Hepatocyte (in vitro differentiated cells): ENCODE results near the gene MECR. TPM values are rescaled to one million over a fixed set of nuclear protein-coding genes. Genes with fewer than 3 reads are reported as not detected.

Source experiments
- DNase-seq: peaks from one replicate; pipeline ENCODE4 v3.0.0-alpha.2; 2016; ENCODE audit warnings: low spot score
- H2AFZ ChIP-seq: fragments of 200-600 bp; sonication (generic); 2 replicates; pipeline ENCODE4 v1.6.0; 2016; ENCODE audit warnings: antibody characterized with exemption, mild to moderate bottlenecking
- H3K27ac ChIP-seq: fragments of 200-600 bp; sonication (generic); 2 replicates; pipeline ENCODE4 v1.5.1; 2016; ENCODE audit warnings: mild to moderate bottlenecking
- H3K27me3 ChIP-seq: fragments of 200-600 bp; sonication (generic); 2 replicates; pipeline ENCODE4 v1.6.1; 2016
- H3K36me3 ChIP-seq: fragments of 200-600 bp; sonication (generic); replicated peaks from 2 replicates; pipeline ENCODE4 v1.5.1; 2016; ENCODE audit warnings: low read depth; ENCODE audit not compliant: insufficient read depth
- H3K4me1 ChIP-seq: fragments of 200-600 bp; sonication (generic); 2 replicates; pipeline ENCODE4 v1.5.1; 2016; ENCODE audit warnings: mild to moderate bottlenecking, moderate library complexity; ENCODE audit not compliant: insufficient read depth
- H3K4me2 ChIP-seq: fragments of 200-600 bp; sonication (generic); 2 replicates; pipeline ENCODE4 v1.6.0; 2016
- H3K4me3 ChIP-seq: fragments of 200-600 bp; sonication (generic); 2 replicates; pipeline ENCODE4 v1.5.1; 2016; ENCODE audit warnings: mild to moderate bottlenecking
- H3K79me2 ChIP-seq: fragments of 200-600 bp; sonication (generic); 2 replicates; pipeline ENCODE4 v1.6.0; 2017; ENCODE audit warnings: mild to moderate bottlenecking
- H3K9me2 ChIP-seq: fragments of 200-600 bp; sonication (generic); replicated peaks from 2 replicates; pipeline ENCODE4 v1.6.0; 2017; ENCODE audit warnings: mild to moderate bottlenecking; ENCODE audit not compliant: insufficient read depth
- H3K9me3 ChIP-seq: fragments of 200-600 bp; sonication (generic); 2 replicates; pipeline ENCODE4 v1.5.1; 2016; ENCODE audit warnings: low read depth, mild to moderate bottlenecking
- H4K20me1 ChIP-seq: fragments of 200-600 bp; sonication (generic); 2 replicates; pipeline ENCODE4 v1.6.0; 2016; ENCODE audit warnings: mild to moderate bottlenecking; ENCODE audit not compliant: insufficient read depth, poor library complexity, severe bottlenecking
- CTCF ChIP-seq: fragments of 200-600 bp; sonication (generic); IDR thresholded peaks from 2 replicates; pipeline ENCODE4 v1.5.1; 2016; ENCODE audit warnings: antibody characterized with exemption, mild to moderate bottlenecking; ENCODE audit not compliant: poor library complexity
- EZH2 ChIP-seq: fragments of 200-600 bp; sonication (generic); IDR thresholded peaks from 2 replicates; pipeline ENCODE4 v1.6.1; 2016; ENCODE audit warnings: antibody characterized with exemption, mild to moderate bottlenecking, borderline replicate concordance
- EZH2phosphoT487 ChIP-seq: fragments of 200-600 bp; sonication (generic); IDR thresholded peaks from one replicate; pipeline ENCODE4 v1.6.1; 2018; ENCODE audit warnings: antibody characterized with exemption, mild to moderate bottlenecking, low read depth, moderate library complexity; ENCODE audit not compliant: unreplicated experiment, severe bottlenecking
- WGBS: methylation state at CpG from one replicate; pipeline ENCODE4 v1.1.6; 2016; ENCODE audit warnings: low lambda C conversion rate; ENCODE audit errors: missing lambda C conversion rate; 5-methylcytosine and 5-hydroxymethylcytosine counted together
- polyA plus RNA-seq: library from polyadenylated mRNA; unstranded; fragments of >200 nt; fragmentation: Nextera tagmentation; extraction: Ambion mirVana; gene quantifications from 2 replicates; pipeline ENCODE4 v1.2.1, GENCODE V29; 2016
- total RNA-seq: library from RNA; depleted of rRNA; stranded (reverse); fragments of >200 nt; gene quantifications from 2 replicates; pipeline ENCODE4 v1.2.3, GENCODE V29; 2014

MECR gene
- total and polyA plus RNA-seq, 2 experiments from 2014 or later: 14.2 to 35.2 TPM

GRCh38 chr1:29243023-29243870 is 12.5 kb upstream of the MECR start:
- no peaks in the 10 kb centered on the region for H4K20me1 ChIP-seq
- DNase-seq: no peak
- H3K9me3 ChIP-seq: no peaks in the 10 kb centered on the region
- H3K4me2 ChIP-seq: no peak overlapping the region
- no peak overlapping the region for H3K27ac ChIP-seq
- H3K79me2 ChIP-seq: peaks cover 49% of the 10 kb centered on the region
- H3K9me2 ChIP-seq: no peaks in the 10 kb centered on the region
- TF ChIP-seq EZH2 (no peak), EZH2phosphoT487 (no peak), CTCF (no peak)
- H3K4me3 ChIP-seq: no peak overlapping the region
- no peaks in the 10 kb centered on the region for H3K27me3 ChIP-seq
- H3K36me3 ChIP-seq: no peaks in the 10 kb centered on the region
- 82% methylated on average over 16 of the region's 16 CpGs for WGBS
- peaks cover 21% of the 10 kb centered on the region for H3K4me1 ChIP-seq
- H2AFZ ChIP-seq: no peak overlapping the region

- Histone ChIP-seq H3K4me3 (no peak overlapping the region), H3K9me3 (no peaks in the 10 kb centered on the region), H3K36me3 (no peaks in the 10 kb centered on the region), H3K9me2 (no peaks in the 10 kb centered on the region), H4K20me1 (no peaks in the 10 kb centered on the region), H3K4me1 (peaks cover 20% of the 10 kb centered on the region), H3K27ac (no peak overlapping the region), H3K27me3 (no peaks in the 10 kb centered on the region), H3K4me2 (no peak overlapping the region), H2AFZ (no peak overlapping the region), H3K79me2 (peaks cover 45% of the 10 kb centered on the region)
- 96% methylated on average over 2 of the region's 2 CpGs for WGBS
- no peak for DNase-seq
- TF ChIP-seq CTCF (no peak), EZH2 (no peak), EZH2phosphoT487 (no peak)
These were observed 10.3 kb upstream of the MECR start for GRCh38 chr1:29240986-29241385.

- no peaks in the 10 kb centered on the region for H3K36me3 ChIP-seq
- no peak overlapping the region for H3K4me3 ChIP-seq
- TF ChIP-seq EZH2 (no peak), CTCF (peak; percentile 35)
- no peaks in the 10 kb centered on the region for H3K9me3 ChIP-seq
- no peak overlapping the region for H3K4me2 ChIP-seq
- H3K79me2 ChIP-seq: peaks cover 45% of the 10 kb centered on the region
- H3K27me3 ChIP-seq: no peaks in the 10 kb centered on the region
- H3K27ac ChIP-seq: no peak overlapping the region
- no peaks in the 10 kb centered on the region for H3K9me2 ChIP-seq
- H2AFZ ChIP-seq: no peak overlapping the region
- H4K20me1 ChIP-seq: no peaks in the 10 kb centered on the region
- peaks cover 18% of the 10 kb centered on the region for H3K4me1 ChIP-seq
- DNase-seq: no peak
- WGBS: 29% methylated on average over 3 of the region's 4 CpGs
These were observed 9.7 kb upstream of the MECR start for GRCh38 chr1:29240400-29240837.
